Mammary epithelial cell (primary cell): ENCODE measurements around the gene VPS45.

Source experiments
- CTCF ChIP-seq, 2 donors: IDR thresholded peaks in 1 of 2; conservative IDR thresholded peaks in 1 of 2; 2 replicates each; pipeline ENCODE4 v1.5.1; 2011 to 2012; ENCODE audit warnings: inconsistent platforms in 2 of 2, low read length in 2 of 2, mild to moderate bottlenecking in 2 of 2, control low read depth in 1 of 2, low read depth in 1 of 2; ENCODE audit not compliant: insufficient read depth in 1 of 2; ENCODE audit errors: extremely low read depth in 1 of 2
- EZH2 ChIP-seq: IDR thresholded peaks from 2 replicates; pipeline ENCODE4 v1.6.1; 2012; ENCODE audit warnings: low read length, inconsistent platforms, borderline replicate concordance

GRCh38 chr1:150185481-150185880 is 117.9 kb downstream of the VPS45 start:
- TF ChIP-seq EZH2, result no peak
- TF ChIP-seq CTCF (conservative IDR thresholded peaks at IDR 0.05 in 1 of 2, IDR thresholded peaks at IDR 0.05 in 1 of 2; ENCODE audit: extremely low read depth in 1 of 2, insufficient read depth in 1 of 2, low read depth in 1 of 2, low read length in 2 of 2), result no peak
